GM23338 (cell line): ENCODE results near the gene SEC16A. TPM values are rescaled to one million over a fixed set of nuclear protein-coding genes. Genes with fewer than 3 reads are reported as not detected.

ENCODE experiments used
- ATAC-seq: fragments of 200-7000 bp; cut with Tn5 transposase; 3 replicates; pipeline ENCODE4 v1.9.1; 2020
- DNase-seq: peaks from one replicate; pipeline ENCODE4 v3.0.0-alpha.2; 2015; ENCODE audit warnings: low spot score
- H2AFZ ChIP-seq: fragments of 200-600 bp; sonication (generic); 2 replicates; pipeline ENCODE4 v1.8.0; 2016; ENCODE audit warnings: antibody characterized with exemption, mild to moderate bottlenecking, moderate library complexity
- H3F3A ChIP-seq: fragments of 200-600 bp; sonication (generic); replicated peaks from 2 replicates; pipeline ENCODE4 v1.8.0; 2017; ENCODE audit warnings: antibody characterized with exemption, mixed run types, low read depth
- H3K27ac ChIP-seq: fragments of 200-600 bp; sonication (generic); 2 replicates; pipeline ENCODE4 v1.6.1; 2016; ENCODE audit warnings: low read depth
- H3K27me3 ChIP-seq: fragments of 200-600 bp; sonication (generic); 2 replicates; pipeline ENCODE4 v1.8.0; 2016; ENCODE audit warnings: mild to moderate bottlenecking, mixed run types, moderate library complexity; ENCODE audit not compliant: insufficient read depth
- H3K36me3 ChIP-seq: fragments of 200-600 bp; sonication (generic); 2 replicates; pipeline ENCODE4 v1.8.0; 2016; ENCODE audit warnings: mild to moderate bottlenecking; ENCODE audit not compliant: insufficient read depth
- H3K4me1 ChIP-seq: fragments of 200-600 bp; sonication (generic); 2 replicates; pipeline ENCODE4 v1.8.0; 2016; ENCODE audit warnings: mild to moderate bottlenecking, moderate library complexity; ENCODE audit not compliant: insufficient read depth
- H3K4me2 ChIP-seq: fragments of 200-600 bp; sonication (generic); 2 replicates; pipeline ENCODE4 v1.7.1; 2017; ENCODE audit warnings: mixed run types
- H3K4me3 ChIP-seq: fragments of 200-600 bp; sonication (generic); 2 replicates; pipeline ENCODE4 v1.6.1; 2016; ENCODE audit warnings: mixed run types
- H3K79me2 ChIP-seq: fragments of 200-600 bp; sonication (generic); replicated peaks from 2 replicates; pipeline ENCODE4 v1.8.0; 2017; ENCODE audit warnings: mild to moderate bottlenecking; ENCODE audit not compliant: insufficient read depth
- H3K9me2 ChIP-seq: fragments of 200-600 bp; sonication (generic); 2 replicates; pipeline ENCODE4 v1.8.0; 2017; ENCODE audit not compliant: insufficient read depth
- H4K20me1 ChIP-seq: fragments of 200-600 bp; sonication (generic); replicated peaks from 2 replicates; pipeline ENCODE4 v1.8.0; 2017; ENCODE audit warnings: mild to moderate bottlenecking; ENCODE audit not compliant: insufficient read depth
- H3K27ac Mint-ChIP-seq: 2 replicates; pipeline ENCODE4 v1.8.0; 2020; ENCODE audit warnings: inconsistent platforms, mild to moderate bottlenecking, moderate library complexity, mixed read lengths
- H3K27me3 Mint-ChIP-seq: 3 replicates; pipeline ENCODE4 v1.8.0; 2022; ENCODE audit warnings: low read depth, mild to moderate bottlenecking, moderate library complexity, mixed read lengths, inconsistent platforms; ENCODE audit not compliant: insufficient read depth, poor library complexity
- H3K36me3 Mint-ChIP-seq: 3 replicates; pipeline ENCODE4 v1.8.0; 2021; ENCODE audit warnings: low read depth, mild to moderate bottlenecking, inconsistent platforms, moderate library complexity, mixed read lengths
- H3K4me1 Mint-ChIP-seq: 3 replicates; pipeline ENCODE4 v1.8.0; 2020; ENCODE audit warnings: mild to moderate bottlenecking, inconsistent platforms, mixed read lengths
- H3K4me3 Mint-ChIP-seq: 3 replicates; pipeline ENCODE4 v1.8.0; 2021; ENCODE audit warnings: moderate library complexity, mild to moderate bottlenecking, inconsistent platforms, mixed read lengths
- H3K9me3 Mint-ChIP-seq: 3 replicates; pipeline ENCODE4 v1.8.0; 2020; ENCODE audit warnings: moderate library complexity, mild to moderate bottlenecking, inconsistent platforms, mixed read lengths
- CREB1 ChIP-seq: fragments of 250-450 bp; sonication (Bioruptor Pico); IDR thresholded peaks from 2 replicates; pipeline ENCODE4 v1.5.0; 2020; ENCODE audit warnings: low read depth, mild to moderate bottlenecking, moderate library complexity
- ETS1 ChIP-seq: IDR thresholded peaks from 2 replicates; pipeline ENCODE4 v1.6.1; 2016; ENCODE audit warnings: antibody characterized with exemption
- EZH2 ChIP-seq: fragments of 200-600 bp; sonication (generic); IDR thresholded peaks from one replicate; pipeline ENCODE4 v1.8.0; 2017; ENCODE audit warnings: antibody characterized with exemption, mild to moderate bottlenecking, low read depth; ENCODE audit not compliant: unreplicated experiment
- EZH2phosphoT487 ChIP-seq: fragments of 200-600 bp; sonication (generic); IDR thresholded peaks from one replicate; pipeline ENCODE4 v1.8.1; 2018; ENCODE audit warnings: antibody characterized with exemption; ENCODE audit not compliant: unreplicated experiment
- JUNB ChIP-seq: IDR thresholded peaks from one replicate; pipeline ENCODE4 v1.6.1; 2016; ENCODE audit warnings: antibody characterized with exemption; ENCODE audit not compliant: unreplicated experiment
- POLR2AphosphoS5 ChIP-seq: IDR thresholded peaks from 2 replicates; pipeline ENCODE4 v1.6.1; 2016; ENCODE audit warnings: antibody characterized with exemption, low read depth
- ZNF114 ChIP-seq: fragments of 250-450 bp; sonication (Bioruptor Pico); IDR thresholded peaks from 2 replicates; pipeline ENCODE4 v1.5.0; 2020; ENCODE audit warnings: mild to moderate bottlenecking, moderate library complexity
- polyA plus RNA-seq: library from polyadenylated mRNA; unstranded; fragments of >200 nt; fragmentation: Nextera tagmentation; extraction: Ambion mirVana; gene quantifications from 2 replicates; pipeline ENCODE4 v1.2.1, GENCODE V29; 2016
- total RNA-seq: library from RNA; depleted of rRNA; stranded (reverse); fragments of >200 nt; shearing (Covaris generic); gene quantifications from 2 replicates; pipeline ENCODE4 v1.2.3, GENCODE V29; 2014
- TF ChIP-seq, protein P1 (sequence below): IDR thresholded peaks from one replicate; pipeline ENCODE4 v1.6.1; 2018; ENCODE audit warnings: antibody characterized with exemption; ENCODE audit not compliant: unreplicated experiment
- TF ChIP-seq, protein P2 (sequence below), 2 experiments: fragments of 200-600 bp in 1 of 2; sonication (generic) in 1 of 2; conservative IDR thresholded peaks; 2 replicates each; pipeline versions ENCODE4 v1.5.1 to v1.6.1; 2016 to 2017; ENCODE audit warnings: antibody characterized with exemption in 2 of 2, low read depth in 2 of 2, mild to moderate bottlenecking in 2 of 2, moderate library complexity in 1 of 2

SEC16A gene
- total and polyA plus RNA-seq, 2 experiments from 2014 or later = 34.0 to 59.2 TPM

DNA sequence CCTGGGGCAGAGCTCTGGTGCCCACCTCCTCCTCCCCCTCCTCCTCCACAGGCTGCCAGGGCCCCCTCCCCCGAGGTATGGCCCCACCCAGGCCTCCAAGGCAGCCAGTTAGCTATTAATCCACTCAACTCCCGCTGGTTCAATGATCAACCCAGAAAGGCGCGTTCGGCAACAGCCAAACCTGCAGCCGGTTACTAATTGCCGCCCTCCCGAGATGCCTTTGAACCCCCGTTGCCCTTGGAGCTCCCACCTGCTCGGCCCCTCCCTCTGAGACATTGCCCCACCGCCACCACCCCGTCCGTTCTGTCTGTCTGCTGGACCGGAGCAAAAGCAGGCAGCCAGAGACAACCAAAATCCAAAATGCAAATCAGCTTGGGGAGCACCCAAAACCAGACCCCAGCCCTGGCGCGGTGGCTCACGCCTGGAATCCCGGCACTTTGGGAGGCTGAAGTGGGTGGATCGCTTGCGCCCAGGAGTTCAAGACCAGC is 37.3 kb upstream of the SEC16A start (continued):
- TF ChIP-seq ETS1 = no peak
- TF ChIP-seq, protein P1, sequence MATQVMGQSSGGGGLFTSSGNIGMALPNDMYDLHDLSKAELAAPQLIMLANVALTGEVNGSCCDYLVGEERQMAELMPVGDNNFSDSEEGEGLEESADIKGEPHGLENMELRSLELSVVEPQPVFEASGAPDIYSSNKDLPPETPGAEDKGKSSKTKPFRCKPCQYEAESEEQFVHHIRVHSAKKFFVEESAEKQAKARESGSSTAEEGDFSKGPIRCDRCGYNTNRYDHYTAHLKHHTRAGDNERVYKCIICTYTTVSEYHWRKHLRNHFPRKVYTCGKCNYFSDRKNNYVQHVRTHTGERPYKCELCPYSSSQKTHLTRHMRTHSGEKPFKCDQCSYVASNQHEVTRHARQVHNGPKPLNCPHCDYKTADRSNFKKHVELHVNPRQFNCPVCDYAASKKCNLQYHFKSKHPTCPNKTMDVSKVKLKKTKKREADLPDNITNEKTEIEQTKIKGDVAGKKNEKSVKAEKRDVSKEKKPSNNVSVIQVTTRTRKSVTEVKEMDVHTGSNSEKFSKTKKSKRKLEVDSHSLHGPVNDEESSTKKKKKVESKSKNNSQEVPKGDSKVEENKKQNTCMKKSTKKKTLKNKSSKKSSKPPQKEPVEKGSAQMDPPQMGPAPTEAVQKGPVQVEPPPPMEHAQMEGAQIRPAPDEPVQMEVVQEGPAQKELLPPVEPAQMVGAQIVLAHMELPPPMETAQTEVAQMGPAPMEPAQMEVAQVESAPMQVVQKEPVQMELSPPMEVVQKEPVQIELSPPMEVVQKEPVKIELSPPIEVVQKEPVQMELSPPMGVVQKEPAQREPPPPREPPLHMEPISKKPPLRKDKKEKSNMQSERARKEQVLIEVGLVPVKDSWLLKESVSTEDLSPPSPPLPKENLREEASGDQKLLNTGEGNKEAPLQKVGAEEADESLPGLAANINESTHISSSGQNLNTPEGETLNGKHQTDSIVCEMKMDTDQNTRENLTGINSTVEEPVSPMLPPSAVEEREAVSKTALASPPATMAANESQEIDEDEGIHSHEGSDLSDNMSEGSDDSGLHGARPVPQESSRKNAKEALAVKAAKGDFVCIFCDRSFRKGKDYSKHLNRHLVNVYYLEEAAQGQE = no peak
- TF ChIP-seq JUNB = no peak
- no peak for TF ChIP-seq CREB1
- no peak for TF ChIP-seq EZH2
- no peak for TF ChIP-seq ZNF114 (CRISPR knock-in tag)
- TF ChIP-seq POLR2AphosphoS5 = no peak
- TF ChIP-seq, protein P2, sequence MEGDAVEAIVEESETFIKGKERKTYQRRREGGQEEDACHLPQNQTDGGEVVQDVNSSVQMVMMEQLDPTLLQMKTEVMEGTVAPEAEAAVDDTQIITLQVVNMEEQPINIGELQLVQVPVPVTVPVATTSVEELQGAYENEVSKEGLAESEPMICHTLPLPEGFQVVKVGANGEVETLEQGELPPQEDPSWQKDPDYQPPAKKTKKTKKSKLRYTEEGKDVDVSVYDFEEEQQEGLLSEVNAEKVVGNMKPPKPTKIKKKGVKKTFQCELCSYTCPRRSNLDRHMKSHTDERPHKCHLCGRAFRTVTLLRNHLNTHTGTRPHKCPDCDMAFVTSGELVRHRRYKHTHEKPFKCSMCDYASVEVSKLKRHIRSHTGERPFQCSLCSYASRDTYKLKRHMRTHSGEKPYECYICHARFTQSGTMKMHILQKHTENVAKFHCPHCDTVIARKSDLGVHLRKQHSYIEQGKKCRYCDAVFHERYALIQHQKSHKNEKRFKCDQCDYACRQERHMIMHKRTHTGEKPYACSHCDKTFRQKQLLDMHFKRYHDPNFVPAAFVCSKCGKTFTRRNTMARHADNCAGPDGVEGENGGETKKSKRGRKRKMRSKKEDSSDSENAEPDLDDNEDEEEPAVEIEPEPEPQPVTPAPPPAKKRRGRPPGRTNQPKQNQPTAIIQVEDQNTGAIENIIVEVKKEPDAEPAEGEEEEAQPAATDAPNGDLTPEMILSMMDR (conservative IDR thresholded peaks at IDR 0.05; ENCODE audit: low read depth in 2 of 2) = no peak

DNA sequence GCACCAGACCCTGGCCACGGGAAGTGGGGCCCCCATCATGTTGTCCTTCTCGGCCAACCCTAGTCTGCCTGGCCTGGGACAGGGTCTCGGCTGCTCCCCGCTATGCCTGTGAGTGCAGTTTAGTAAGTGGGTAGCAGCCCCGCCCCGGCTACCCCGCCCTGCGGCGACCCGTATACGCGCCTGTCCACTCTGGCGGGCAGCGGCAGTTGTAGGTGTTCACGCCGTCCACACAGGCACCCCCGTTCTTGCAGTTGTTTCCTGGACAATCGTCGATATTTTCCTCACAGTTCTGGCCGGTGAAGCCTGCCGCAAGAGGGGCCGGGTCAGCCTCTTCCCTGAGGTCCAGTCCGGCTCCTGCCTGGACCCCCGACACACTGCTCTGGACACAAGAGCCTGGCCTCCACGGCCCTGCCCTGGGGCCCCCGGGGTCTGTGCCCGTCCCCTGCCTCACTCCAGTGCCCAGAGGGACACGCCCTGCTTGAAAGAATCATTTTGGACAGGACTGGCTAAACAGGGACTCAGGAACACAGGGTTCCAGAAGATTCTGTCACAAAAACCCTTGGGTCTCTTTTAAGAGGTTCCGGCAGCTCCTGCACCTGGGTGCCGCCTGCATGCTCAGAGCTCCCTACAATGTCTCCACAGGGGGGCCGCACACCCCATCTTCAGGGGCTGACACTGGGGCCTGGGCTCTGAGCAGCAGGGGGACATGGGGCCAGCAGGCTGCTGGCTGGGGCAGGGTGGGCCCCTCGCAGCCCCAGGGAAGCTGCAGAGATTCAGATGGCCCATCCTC is 36.6 kb upstream of the SEC16A start:
- no peak overlapping the region for H3K4me3 ChIP-seq
- no peak for DNase-seq
- TF ChIP-seq, protein P2 (conservative IDR thresholded peaks at IDR 0.05; ENCODE audit: low read depth in 2 of 2) = no peak
- TF ChIP-seq CREB1 (no peak), EZH2phosphoT487 (no peak)
- TF ChIP-seq, protein P1 = no peak

More for the DNA sequence above, 36.6 kb upstream of the SEC16A start:
- peaks cover 5% of the 10 kb centered on the region for H3K27me3 Mint-ChIP-seq
- Histone ChIP-seq H3K27me3 (no peaks in the 10 kb centered on the region), H3K4me1 (no peaks in the 10 kb centered on the region), H3F3A (no peaks in the 10 kb centered on the region), H4K20me1 (peaks cover 6% of the 10 kb centered on the region; the same call in 1 of the 2 replicates), H3K36me3 (no peaks in the 10 kb centered on the region), H3K4me2 (no peak overlapping the region), H3K9me2 (no peaks in the 10 kb centered on the region), H3K79me2 (no peaks in the 10 kb centered on the region; the same call in 1 of the 2 replicates), H3K27ac (no peak overlapping the region), H2AFZ (no peak overlapping the region)
- no peaks in the 10 kb centered on the region for H3K9me3 Mint-ChIP-seq
- H3K27ac Mint-ChIP-seq = no peak overlapping the region
- no peak for ATAC-seq
- no peaks in the 10 kb centered on the region for H3K4me1 Mint-ChIP-seq
- H3K36me3 Mint-ChIP-seq = peaks cover 14% of the 10 kb centered on the region; the same call in 2 of the 3 replicates
- no peak overlapping the region for H3K4me3 Mint-ChIP-seq
